Upper lobe of left lung (tissue), 6 donors: Measurements from ENCODE around the gene AMBN. TPM values are rescaled to one million over a fixed set of nuclear protein-coding genes. Genes with fewer than 3 reads are reported as not detected.
A peak's percentile ranks its signal among the peaks of the same experiment; 100 is the strongest.

Source experiments
- ATAC-seq, 2 donors: fragments of 200-7000 bp; cut with Tn5 transposase; one replicate each; pipeline ENCODE4 v1.9.1; 2022; ENCODE audit warnings: mild to moderate bottlenecking in 2 of 2, moderate library complexity in 2 of 2; ENCODE audit not compliant: low FRiP score in 2 of 2
- DNase-seq, 2 donors: peaks; one replicate each; pipeline ENCODE4 v3.0.0-alpha.2; 2019 to 2020
- H3K27ac ChIP-seq, 4 donors: fragments of 200-600 bp; sonication (generic); one replicate each; pipeline ENCODE4 v1.5.1; 2016 to 2019
- H3K27me3 ChIP-seq, 4 donors: fragments of 200-600 bp; sonication (generic); one replicate each; pipeline ENCODE4 v1.5.1; 2017 to 2019
- H3K36me3 ChIP-seq, 4 donors: fragments of 200-600 bp; sonication (generic); one replicate each; pipeline ENCODE4 v1.5.1; 2016 to 2019
- H3K4me1 ChIP-seq, 4 donors: fragments of 200-600 bp; sonication (generic); one replicate each; pipeline ENCODE4 v1.5.1; 2018 to 2019
- H3K4me3 ChIP-seq, 4 donors: fragments of 200-600 bp; sonication (generic); one replicate each; pipeline ENCODE4 v1.5.1; 2017 to 2019; ENCODE audit warnings: mild to moderate bottlenecking in 2 of 4, moderate library complexity in 1 of 4
- H3K9me3 ChIP-seq, 4 donors: fragments of 200-600 bp; sonication (generic); one replicate each; pipeline ENCODE4 v1.5.1; 2018 to 2019
- EP300 ChIP-seq, 4 donors: sonication (generic); formaldehyde crosslinking; IDR thresholded peaks; one replicate each; pipeline ENCODE4 v1.5.1; 2017; ENCODE audit warnings: antibody characterized with exemption in 4 of 4, control low read depth in 2 of 4
- POLR2A ChIP-seq, 4 donors: fragments of 450-650 bp; IDR thresholded peaks; one replicate each; pipeline ENCODE4 v1.5.1; 2016 to 2017; ENCODE audit warnings: antibody characterized with exemption in 4 of 4, mild to moderate bottlenecking in 2 of 4
- POLR2AphosphoS5 ChIP-seq, 2 donors: sonication (generic); formaldehyde crosslinking; IDR thresholded peaks; one replicate each; pipeline ENCODE4 v1.5.1; 2017; ENCODE audit warnings: antibody characterized with exemption in 2 of 2
- WGBS, 2 donors: methylation state at CpG; one replicate each; pipeline ENCODE4 v1.1.5; 2017 to 2018; 5-methylcytosine and 5-hydroxymethylcytosine counted together
- total RNA-seq, 6 donors: library from RNA; depleted of rRNA in 4 of 6; stranded (reverse); fragments of >200 nt in 4 of 6; gene quantifications; one replicate each; pipeline versions ENCODE4 v1.1.0 to v1.2.1, GENCODE V29; 2016 to 2021
- TF ChIP-seq, protein P1 (sequence below), 6 experiments: fragments of 450-650 bp in 4 of 6; fragments of 200-600 bp in 2 of 6; sonication (generic) in 2 of 6; IDR thresholded peaks; one replicate each; pipeline ENCODE4 v1.5.1; 2016 to 2019; ENCODE audit warnings: antibody characterized with exemption in 6 of 6
- donor health status: DM: no; HTN: no; CAD: no; lungs with moderate emphysema.
- donor health status: DM: no; HTN: yes; CAD: no; lungs with severe emphysema.

Gene AMBN
- total RNA-seq, 6 donors from 2014 or later = not detected

DNA sequence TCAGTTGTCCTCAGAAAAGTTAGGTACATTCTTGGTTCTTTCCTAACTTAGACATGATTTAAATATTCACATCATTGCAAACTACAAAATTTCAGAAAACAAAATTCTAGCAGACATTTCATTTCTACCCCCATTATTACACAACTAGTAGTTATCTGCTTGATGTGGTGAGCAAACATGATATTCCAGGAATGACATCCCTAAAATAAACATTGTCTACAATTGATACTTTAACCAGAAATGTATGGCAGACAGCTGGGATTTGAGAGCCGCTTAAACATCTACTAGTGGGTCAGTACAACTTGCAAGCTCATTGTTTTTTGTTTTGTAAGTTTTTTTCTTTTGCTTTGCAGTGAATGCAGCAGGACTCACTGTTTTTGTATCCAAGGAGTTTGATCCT is 32.1 kb upstream of the AMBN start:
- DNase-seq (no peak), ATAC-seq (no peak)
- no peak overlapping the region for H3K4me3 ChIP-seq
- no peaks in the 10 kb centered on the region for H3K27me3 ChIP-seq
- WGBS, 2 donors = 83 to 97% methylated on average over 1 of the region's 1 CpG
- H3K27ac ChIP-seq = no peak overlapping the region
- TF ChIP-seq EP300 (IDR thresholded peaks at IDR 0.05) (no peak), POLR2A (IDR thresholded peaks at IDR 0.05) (no peak), POLR2AphosphoS5 (IDR thresholded peaks at IDR 0.05) (no peak)
- TF ChIP-seq, protein P1, sequence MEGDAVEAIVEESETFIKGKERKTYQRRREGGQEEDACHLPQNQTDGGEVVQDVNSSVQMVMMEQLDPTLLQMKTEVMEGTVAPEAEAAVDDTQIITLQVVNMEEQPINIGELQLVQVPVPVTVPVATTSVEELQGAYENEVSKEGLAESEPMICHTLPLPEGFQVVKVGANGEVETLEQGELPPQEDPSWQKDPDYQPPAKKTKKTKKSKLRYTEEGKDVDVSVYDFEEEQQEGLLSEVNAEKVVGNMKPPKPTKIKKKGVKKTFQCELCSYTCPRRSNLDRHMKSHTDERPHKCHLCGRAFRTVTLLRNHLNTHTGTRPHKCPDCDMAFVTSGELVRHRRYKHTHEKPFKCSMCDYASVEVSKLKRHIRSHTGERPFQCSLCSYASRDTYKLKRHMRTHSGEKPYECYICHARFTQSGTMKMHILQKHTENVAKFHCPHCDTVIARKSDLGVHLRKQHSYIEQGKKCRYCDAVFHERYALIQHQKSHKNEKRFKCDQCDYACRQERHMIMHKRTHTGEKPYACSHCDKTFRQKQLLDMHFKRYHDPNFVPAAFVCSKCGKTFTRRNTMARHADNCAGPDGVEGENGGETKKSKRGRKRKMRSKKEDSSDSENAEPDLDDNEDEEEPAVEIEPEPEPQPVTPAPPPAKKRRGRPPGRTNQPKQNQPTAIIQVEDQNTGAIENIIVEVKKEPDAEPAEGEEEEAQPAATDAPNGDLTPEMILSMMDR (IDR thresholded peaks at IDR 0.05) = no peak
- H3K9me3 ChIP-seq = no peaks in the 10 kb centered on the region
- H3K4me1 ChIP-seq = no peaks in the 10 kb centered on the region
- no peaks in the 10 kb centered on the region for H3K36me3 ChIP-seq

DNA sequence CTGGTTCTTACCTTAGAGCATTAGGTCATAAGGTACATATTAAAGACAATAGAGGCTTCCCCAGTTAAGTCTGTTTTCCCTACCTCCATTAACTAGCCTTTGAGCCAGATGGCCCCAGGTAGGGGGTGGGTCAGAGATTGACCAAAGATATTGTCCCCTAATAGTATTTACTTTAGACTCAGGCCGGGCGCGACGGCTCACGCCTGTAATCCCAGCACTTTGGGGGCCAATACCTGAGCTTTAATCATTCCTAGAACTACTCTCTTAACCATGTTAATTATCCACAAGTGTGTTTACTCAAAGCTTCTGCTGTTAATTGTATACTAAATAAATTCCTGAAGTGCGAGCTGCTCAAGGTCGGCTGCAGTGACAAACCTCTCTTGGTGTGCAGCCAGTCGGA is 28.0 kb upstream of the AMBN start:
- ATAC-seq (no peak), DNase-seq (peak in 1 of 2 donors; percentile 20)
- Histone ChIP-seq H3K4me3 (no peak overlapping the region), H3K27ac (no peak overlapping the region), H3K9me3 (no peaks in the 10 kb centered on the region), H3K27me3 (no peaks in the 10 kb centered on the region), H3K4me1 (no peaks in the 10 kb centered on the region), H3K36me3 (no peaks in the 10 kb centered on the region)
- TF ChIP-seq EP300 (IDR thresholded peaks at IDR 0.05) = no peak
- TF ChIP-seq, protein P1 (IDR thresholded peaks at IDR 0.05) = no peak
- TF ChIP-seq POLR2A (IDR thresholded peaks at IDR 0.05) = no peak
- no peak for TF ChIP-seq POLR2AphosphoS5 (IDR thresholded peaks at IDR 0.05)
- WGBS, 2 donors = 67 to 84% methylated on average over 8 of the region's 8 CpGs

DNA sequence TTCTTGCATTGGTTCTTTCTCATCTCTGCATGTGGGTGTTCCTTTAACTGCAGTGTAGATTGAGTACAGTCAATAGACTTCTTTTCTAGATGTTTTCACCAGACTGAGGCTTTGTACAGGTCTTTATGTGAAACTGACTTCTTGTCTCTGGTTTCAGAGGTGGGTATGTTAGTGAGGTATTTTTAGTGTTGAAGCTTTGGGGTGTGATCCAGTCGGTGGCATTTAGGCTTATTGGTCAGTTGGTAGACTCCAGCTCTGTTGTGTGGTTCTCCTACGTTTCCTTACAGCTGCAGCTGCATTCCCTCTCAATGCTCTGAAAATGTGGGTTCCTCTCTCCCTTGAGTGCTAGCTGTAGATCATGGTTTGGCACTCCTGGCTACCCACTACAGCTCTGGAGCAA is 21.3 kb upstream of the AMBN start:
- ATAC-seq = no peak
- H3K9me3 ChIP-seq = no peaks in the 10 kb centered on the region
- WGBS, 2 donors = 76 to 82% methylated on average over 2 of the region's 2 CpGs

DNA sequence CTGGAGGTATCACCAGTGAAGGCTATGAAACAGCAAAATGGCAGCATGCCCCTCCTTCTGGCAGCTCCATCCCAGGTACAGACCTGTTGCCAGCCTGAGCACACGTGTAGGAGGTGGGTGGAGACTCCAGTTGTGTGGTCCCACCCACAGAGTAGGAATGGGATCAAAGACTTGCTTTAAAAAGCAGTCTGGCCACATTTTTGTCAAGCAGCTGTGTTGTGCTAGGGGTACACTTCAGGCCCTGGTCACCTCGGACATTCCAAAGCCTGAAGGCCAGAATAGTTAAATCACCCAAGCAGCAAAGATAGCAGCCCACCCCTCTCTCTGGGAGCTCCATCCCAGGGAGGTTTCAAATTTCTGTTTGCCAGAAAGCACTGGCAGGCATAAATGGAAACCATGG is 20.3 kb upstream of the AMBN start:
- no peaks in the 10 kb centered on the region for H3K36me3 ChIP-seq
- 36 to 41% methylated on average over 2 of the region's 2 CpGs for WGBS, 2 donors
- H3K27ac ChIP-seq = no peak overlapping the region
- H3K4me1 ChIP-seq = no peaks in the 10 kb centered on the region
- no peak for ATAC-seq
- H3K9me3 ChIP-seq = no peaks in the 10 kb centered on the region
- H3K4me3 ChIP-seq = no peak overlapping the region
- no peak for DNase-seq
- no peak for TF ChIP-seq EP300 (IDR thresholded peaks at IDR 0.05)
- TF ChIP-seq POLR2AphosphoS5 (IDR thresholded peaks at IDR 0.05) = no peak
- TF ChIP-seq POLR2A (IDR thresholded peaks at IDR 0.05) = no peak
- TF ChIP-seq, protein P1 (IDR thresholded peaks at IDR 0.05) = no peak
- no peaks in the 10 kb centered on the region for H3K27me3 ChIP-seq

More for the DNA sequence above, 21.3 kb upstream of the AMBN start:
- TF ChIP-seq POLR2AphosphoS5 (IDR thresholded peaks at IDR 0.05) = no peak
- no peak for TF ChIP-seq EP300 (IDR thresholded peaks at IDR 0.05)
- TF ChIP-seq, protein P1 (IDR thresholded peaks at IDR 0.05) = no peak
- TF ChIP-seq POLR2A (IDR thresholded peaks at IDR 0.05) = no peak
- Histone ChIP-seq H3K27ac (no peak overlapping the region), H3K4me1 (no peaks in the 10 kb centered on the region), H3K27me3 (no peaks in the 10 kb centered on the region), H3K36me3 (no peaks in the 10 kb centered on the region), H3K4me3 (no peak overlapping the region)
- DNase-seq = no peak

DNA sequence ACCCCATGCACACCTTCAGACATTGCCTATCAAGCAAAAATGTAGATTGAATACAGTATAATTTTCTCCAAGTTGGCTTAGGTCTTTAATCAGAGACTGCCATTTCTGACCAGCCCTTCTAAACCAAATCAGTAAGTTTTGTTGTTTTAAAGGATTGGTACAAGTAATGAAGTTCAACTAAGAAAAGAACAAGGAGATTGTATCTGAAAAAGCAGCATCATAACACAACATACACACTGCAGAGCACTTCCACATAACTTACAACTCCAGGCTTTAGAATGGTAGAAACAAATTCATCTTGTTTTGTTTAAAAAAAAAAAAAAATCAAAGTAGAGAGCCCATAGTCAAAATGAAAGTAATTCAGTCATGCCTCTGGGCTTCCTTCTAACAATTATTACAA is 16.1 kb upstream of the AMBN start:
- Histone ChIP-seq H3K27ac (no peak overlapping the region), H3K4me1 (no peaks in the 10 kb centered on the region), H3K27me3 (no peaks in the 10 kb centered on the region), H3K9me3 (no peaks in the 10 kb centered on the region), H3K4me3 (no peak overlapping the region), H3K36me3 (no peaks in the 10 kb centered on the region)
- no peak for TF ChIP-seq POLR2AphosphoS5 (IDR thresholded peaks at IDR 0.05)
- TF ChIP-seq EP300 (IDR thresholded peaks at IDR 0.05) = no peak
- TF ChIP-seq, protein P1 (IDR thresholded peaks at IDR 0.05) = no peak
- TF ChIP-seq POLR2A (IDR thresholded peaks at IDR 0.05) = no peak
- no peak for ATAC-seq
- DNase-seq = no peak
